CD14-positive monocyte (primary cell): ENCODE measurements around the gene SSBP2. TPM values are rescaled to one million over a fixed set of nuclear protein-coding genes. Genes with fewer than 3 reads are reported as not detected.

Experiments
- DNase-seq, 3 donors: peaks; one replicate each; pipeline ENCODE4 v3.0.0-alpha.2; 2011 to 2022
- H2AFZ ChIP-seq: 2 replicates; pipeline ENCODE4 v1.6.0; 2012; ENCODE audit warnings: mild to moderate bottlenecking, low read depth, low read length, inconsistent platforms; ENCODE audit not compliant: insufficient read depth, poor library complexity, severe bottlenecking
- H3K27ac ChIP-seq, 2 donors: 1 replicate in 1 of 2; 2 replicates in 1 of 2; pipeline ENCODE4 v1.5.1; 2012 to 2013; ENCODE audit warnings: low read length in 2 of 2, control low read depth in 1 of 2, inconsistent platforms in 1 of 2, low read depth in 1 of 2, mild to moderate bottlenecking in 1 of 2
- H3K27me3 ChIP-seq, 2 donors: one replicate each; pipeline versions ENCODE4 v1.6.0 to v1.6.1; 2011 to 2013; ENCODE audit warnings: low read length in 2 of 2; ENCODE audit not compliant: control insufficient read depth in 2 of 2, insufficient read depth in 2 of 2
- H3K36me3 ChIP-seq, 2 donors: replicated peaks in 1 of 2; 1 replicate in 1 of 2; 2 replicates in 1 of 2; pipeline versions ENCODE4 v1.5.1 to v1.6.1; 2012 to 2013; ENCODE audit warnings: low read length in 2 of 2, control low read depth in 1 of 2, inconsistent platforms in 1 of 2, mild to moderate bottlenecking in 1 of 2; ENCODE audit not compliant: insufficient read depth in 2 of 2, control insufficient read depth in 1 of 2
- H3K4me1 ChIP-seq, 2 donors: 1 replicate in 1 of 2; 2 replicates in 1 of 2; pipeline versions ENCODE4 v1.5.1 to v1.6.1; 2012 to 2013; ENCODE audit warnings: low read length in 2 of 2, control low read depth in 1 of 2, inconsistent platforms in 1 of 2, mild to moderate bottlenecking in 1 of 2, moderate library complexity in 1 of 2; ENCODE audit not compliant: insufficient read depth in 2 of 2, control insufficient read depth in 1 of 2
- H3K4me2 ChIP-seq: replicated peaks from 2 replicates; pipeline ENCODE3; 2012; ENCODE audit warnings: low read length, moderate library complexity, mild to moderate bottlenecking; ENCODE audit not compliant: poor library complexity, severe bottlenecking; ENCODE audit errors: extremely low read depth
- H3K4me3 ChIP-seq, 3 experiments: fragments of 200-600 bp in 1 of 3; sonication (generic) in 1 of 3; replicated peaks in 1 of 3; 1 replicate in 2 of 3; 2 replicates in 1 of 3; pipeline ENCODE4 v1.5.1; 2011 to 2013; ENCODE audit warnings: low read length in 3 of 3, mild to moderate bottlenecking in 3 of 3, control low read depth in 2 of 3, low read depth in 2 of 3, inconsistent platforms in 1 of 3, moderate library complexity in 1 of 3
- H3K79me2 ChIP-seq: 2 replicates; pipeline ENCODE4 v1.6.0; 2012; ENCODE audit warnings: mild to moderate bottlenecking, control low read depth, inconsistent platforms, low read length, moderate library complexity; ENCODE audit not compliant: insufficient read depth
- H3K9ac ChIP-seq: 2 replicates; pipeline ENCODE4 v1.6.0; 2017; ENCODE audit warnings: low read length, mild to moderate bottlenecking; ENCODE audit not compliant: insufficient read depth, poor library complexity, severe bottlenecking
- H3K9me3 ChIP-seq, 2 donors: replicated peaks in 1 of 2; 1 replicate in 1 of 2; 2 replicates in 1 of 2; pipeline versions ENCODE4 v1.5.1 to v1.6.1; 2012 to 2013; ENCODE audit warnings: low read length in 2 of 2, control low read depth in 1 of 2; ENCODE audit not compliant: control insufficient read depth in 1 of 2, insufficient read depth in 1 of 2
- H4K20me1 ChIP-seq: 2 replicates; pipeline ENCODE4 v1.6.0; 2012; ENCODE audit warnings: mild to moderate bottlenecking, low read length, control low read depth, moderate library complexity; ENCODE audit not compliant: insufficient read depth
- H3K27ac Mint-ChIP-seq, 7 donors: one replicate each; pipeline ENCODE4 v1.8.0; 2020; ENCODE audit warnings: mild to moderate bottlenecking in 7 of 7, mixed read lengths in 7 of 7, moderate library complexity in 6 of 7, inconsistent platforms in 2 of 7
- H3K27me3 Mint-ChIP-seq, 3 donors: one replicate each; pipeline ENCODE4 v1.8.0; 2021 to 2022; ENCODE audit warnings: low read depth in 3 of 3, mild to moderate bottlenecking in 3 of 3, mixed read lengths in 3 of 3, moderate library complexity in 3 of 3, inconsistent platforms in 1 of 3
- H3K36me3 Mint-ChIP-seq, 2 donors: one replicate each; pipeline ENCODE4 v1.8.0; 2020; ENCODE audit warnings: mixed read lengths in 2 of 2, inconsistent platforms in 1 of 2, mild to moderate bottlenecking in 1 of 2
- H3K4me1 Mint-ChIP-seq: one replicate; pipeline ENCODE4 v1.8.0; 2020; ENCODE audit warnings: mild to moderate bottlenecking, mixed read lengths
- H3K4me3 Mint-ChIP-seq, 2 donors: one replicate each; pipeline ENCODE4 v1.8.0; 2020; ENCODE audit warnings: mild to moderate bottlenecking in 2 of 2, mixed read lengths in 2 of 2, moderate library complexity in 1 of 2
- H3K9me3 Mint-ChIP-seq, 7 donors: one replicate each; pipeline ENCODE4 v1.8.0; 2020 to 2022; ENCODE audit warnings: mixed read lengths in 7 of 7, mild to moderate bottlenecking in 6 of 7, moderate library complexity in 6 of 7, inconsistent platforms in 2 of 7
- WGBS: methylation state at CpG from one replicate; pipeline ENCODE4 v1.1.5; 2013; ENCODE audit warnings: missing lambda C conversion rate; ENCODE audit not compliant: insufficient coverage; 5-methylcytosine and 5-hydroxymethylcytosine counted together
- intact Hi-C, 2 donors: fragments of 100-400 bp; cut with micrococcal nuclease; formaldehyde crosslinking; loops; one replicate each; pipeline versions ENCODE4 v1.15.0 to v1.15.1; 2023
- polyA plus RNA-seq, 3 donors: library from polyadenylated mRNA; depleted of rRNA in 1 of 3; unstranded in 2 of 3; stranded (reverse) in 1 of 3; fragments of 300-500 nt in 2 of 3; fragments of >200 nt in 1 of 3; fragmentation: Illumina TruSeq in 2 of 3; gene quantifications; 1 replicate in 2 of 3; 2 replicates in 1 of 3; pipeline ENCODE4 v1.2.3, GENCODE V29; 2012 to 2021
- TF ChIP-seq, protein P1 (sequence below): fragments of 200-600 bp; IDR thresholded peaks from one replicate; pipeline ENCODE4 v1.8.0; 2022; ENCODE audit warnings: antibody characterized with exemption, mild to moderate bottlenecking

SSBP2 gene
- polyA plus RNA-seq, 3 donors, result 29.1 to 55.2 (median 53.4) TPM

DNA sequence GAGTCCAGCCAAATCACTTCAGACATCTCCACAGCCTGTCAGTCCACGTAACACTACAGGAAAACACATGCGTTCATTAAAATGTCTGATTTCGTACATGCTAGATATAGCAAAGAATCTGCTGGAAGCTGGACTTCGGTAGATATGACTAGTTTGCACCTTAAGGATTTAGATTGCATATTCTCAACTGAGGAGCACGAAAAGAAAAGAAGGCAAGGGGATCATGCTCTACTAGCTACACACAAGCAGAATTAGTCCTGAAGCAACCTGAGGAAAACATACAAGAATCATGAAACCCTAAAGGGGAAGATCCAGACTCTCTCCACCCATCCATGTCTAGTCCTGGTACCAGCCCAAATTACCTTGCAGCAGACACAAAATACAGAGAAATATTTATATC is 36.1 kb upstream of the SSBP2 start:
- TF ChIP-seq, protein P1, sequence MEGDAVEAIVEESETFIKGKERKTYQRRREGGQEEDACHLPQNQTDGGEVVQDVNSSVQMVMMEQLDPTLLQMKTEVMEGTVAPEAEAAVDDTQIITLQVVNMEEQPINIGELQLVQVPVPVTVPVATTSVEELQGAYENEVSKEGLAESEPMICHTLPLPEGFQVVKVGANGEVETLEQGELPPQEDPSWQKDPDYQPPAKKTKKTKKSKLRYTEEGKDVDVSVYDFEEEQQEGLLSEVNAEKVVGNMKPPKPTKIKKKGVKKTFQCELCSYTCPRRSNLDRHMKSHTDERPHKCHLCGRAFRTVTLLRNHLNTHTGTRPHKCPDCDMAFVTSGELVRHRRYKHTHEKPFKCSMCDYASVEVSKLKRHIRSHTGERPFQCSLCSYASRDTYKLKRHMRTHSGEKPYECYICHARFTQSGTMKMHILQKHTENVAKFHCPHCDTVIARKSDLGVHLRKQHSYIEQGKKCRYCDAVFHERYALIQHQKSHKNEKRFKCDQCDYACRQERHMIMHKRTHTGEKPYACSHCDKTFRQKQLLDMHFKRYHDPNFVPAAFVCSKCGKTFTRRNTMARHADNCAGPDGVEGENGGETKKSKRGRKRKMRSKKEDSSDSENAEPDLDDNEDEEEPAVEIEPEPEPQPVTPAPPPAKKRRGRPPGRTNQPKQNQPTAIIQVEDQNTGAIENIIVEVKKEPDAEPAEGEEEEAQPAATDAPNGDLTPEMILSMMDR, result no peak
- no peak overlapping the region for H3K4me2 ChIP-seq

DNA sequence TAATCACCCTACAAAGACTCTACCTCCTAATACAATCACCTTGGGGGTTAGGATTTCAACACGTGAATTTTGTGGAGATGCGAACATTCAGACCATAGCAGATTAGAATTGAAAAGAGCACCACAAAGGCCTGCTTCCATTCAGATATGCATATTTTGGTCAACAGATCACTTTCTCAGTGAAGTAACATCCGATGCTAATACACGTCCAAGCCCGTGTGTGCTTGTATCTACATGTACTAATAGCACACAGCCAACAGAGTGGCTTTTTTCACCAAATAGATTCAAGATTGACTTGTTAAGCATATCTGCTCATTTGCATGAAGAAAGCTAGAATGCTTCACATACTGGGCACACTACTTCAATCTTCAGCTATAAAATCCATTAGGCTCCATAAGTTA is 35.6 kb upstream of the SSBP2 start:
- Histone ChIP-seq H3K4me1 (peaks cover 15% of the 10 kb centered on the region in 2 donors), H3K4me2 (no peak overlapping the region), H3K79me2 (no peaks in the 10 kb centered on the region), H4K20me1 (no peaks in the 10 kb centered on the region), H2AFZ (no peak overlapping the region), H3K9ac (no peak overlapping the region), H3K4me3 (no peak overlapping the region), H3K27me3 (no peaks in the 10 kb centered on the region), H3K27ac (no peak overlapping the region), H3K9me3 (no peaks in the 10 kb centered on the region), H3K36me3 (no peaks in the 10 kb centered on the region)
- Mint-ChIP-seq H3K4me3 (no peak overlapping the region), H3K9me3 (peaks cover 0 to 6% (median 0%) of the 10 kb centered on the region in 7 donors), H3K27me3 (no peaks in the 10 kb centered on the region), H3K4me1 (peaks cover 32% of the 10 kb centered on the region), H3K27ac (no peak overlapping the region), H3K36me3 (no peaks in the 10 kb centered on the region)
- TF ChIP-seq, protein P1, result no peak
- intact Hi-C loops, result no loop called here
- no peak for DNase-seq
- WGBS, result 100% methylated on average over 4 of the region's 5 CpGs

More for the DNA sequence above, 36.1 kb upstream of the SSBP2 start:
- no peak overlapping the region for H3K9ac ChIP-seq
- no peak overlapping the region for H2AFZ ChIP-seq
- H3K36me3 ChIP-seq, result no peaks in the 10 kb centered on the region
- H3K27ac ChIP-seq, result no peak overlapping the region
- Mint-ChIP-seq H3K27me3 (no peaks in the 10 kb centered on the region), H3K36me3 (no peaks in the 10 kb centered on the region), H3K4me1 (peaks cover 32% of the 10 kb centered on the region), H3K4me3 (no peak overlapping the region), H3K27ac (no peak overlapping the region), H3K9me3 (peaks cover 0 to 6% (median 0%) of the 10 kb centered on the region in 7 donors)
- no peaks in the 10 kb centered on the region for H3K9me3 ChIP-seq
- intact Hi-C loops, result no loop called here
- no peaks in the 10 kb centered on the region for H3K27me3 ChIP-seq
- no peak overlapping the region for H3K4me3 ChIP-seq
- no peaks in the 10 kb centered on the region for H4K20me1 ChIP-seq
- WGBS, result 73% methylated on average over 5 of the region's 5 CpGs
- no peak for DNase-seq
- no peaks in the 10 kb centered on the region for H3K79me2 ChIP-seq
- H3K4me1 ChIP-seq, result peaks cover 15% of the 10 kb centered on the region in 2 donors
